GM23338 (cell line): ENCODE data around the gene MYO1E. TPM values are rescaled to one million over a fixed set of nuclear protein-coding genes. Genes with fewer than 3 reads are reported as not detected.

Source experiments
- ATAC-seq: fragments of 200-7000 bp; cut with Tn5 transposase; 3 replicates; pipeline ENCODE4 v1.9.1; 2020
- DNase-seq: peaks from one replicate; pipeline ENCODE4 v3.0.0-alpha.2; 2015; ENCODE audit warnings: low spot score
- H2AFZ ChIP-seq: fragments of 200-600 bp; sonication (generic); 2 replicates; pipeline ENCODE4 v1.8.0; 2016; ENCODE audit warnings: antibody characterized with exemption, mild to moderate bottlenecking, moderate library complexity
- H3F3A ChIP-seq: fragments of 200-600 bp; sonication (generic); replicated peaks from 2 replicates; pipeline ENCODE4 v1.8.0; 2017; ENCODE audit warnings: antibody characterized with exemption, mixed run types, low read depth
- H3K27ac ChIP-seq: fragments of 200-600 bp; sonication (generic); 2 replicates; pipeline ENCODE4 v1.6.1; 2016; ENCODE audit warnings: low read depth
- H3K27me3 ChIP-seq: fragments of 200-600 bp; sonication (generic); 2 replicates; pipeline ENCODE4 v1.8.0; 2016; ENCODE audit warnings: mild to moderate bottlenecking, mixed run types, moderate library complexity; ENCODE audit not compliant: insufficient read depth
- H3K36me3 ChIP-seq: fragments of 200-600 bp; sonication (generic); 2 replicates; pipeline ENCODE4 v1.8.0; 2016; ENCODE audit warnings: mild to moderate bottlenecking; ENCODE audit not compliant: insufficient read depth
- H3K4me1 ChIP-seq: fragments of 200-600 bp; sonication (generic); 2 replicates; pipeline ENCODE4 v1.8.0; 2016; ENCODE audit warnings: mild to moderate bottlenecking, moderate library complexity; ENCODE audit not compliant: insufficient read depth
- H3K4me2 ChIP-seq: fragments of 200-600 bp; sonication (generic); 2 replicates; pipeline ENCODE4 v1.7.1; 2017; ENCODE audit warnings: mixed run types
- H3K4me3 ChIP-seq: fragments of 200-600 bp; sonication (generic); 2 replicates; pipeline ENCODE4 v1.6.1; 2016; ENCODE audit warnings: mixed run types
- H3K79me2 ChIP-seq: fragments of 200-600 bp; sonication (generic); replicated peaks from 2 replicates; pipeline ENCODE4 v1.8.0; 2017; ENCODE audit warnings: mild to moderate bottlenecking; ENCODE audit not compliant: insufficient read depth
- H3K9me2 ChIP-seq: fragments of 200-600 bp; sonication (generic); 2 replicates; pipeline ENCODE4 v1.8.0; 2017; ENCODE audit not compliant: insufficient read depth
- H4K20me1 ChIP-seq: fragments of 200-600 bp; sonication (generic); replicated peaks from 2 replicates; pipeline ENCODE4 v1.8.0; 2017; ENCODE audit warnings: mild to moderate bottlenecking; ENCODE audit not compliant: insufficient read depth
- H3K27ac Mint-ChIP-seq: 2 replicates; pipeline ENCODE4 v1.8.0; 2020; ENCODE audit warnings: inconsistent platforms, mild to moderate bottlenecking, moderate library complexity, mixed read lengths
- H3K27me3 Mint-ChIP-seq: 3 replicates; pipeline ENCODE4 v1.8.0; 2022; ENCODE audit warnings: low read depth, mild to moderate bottlenecking, moderate library complexity, mixed read lengths, inconsistent platforms; ENCODE audit not compliant: insufficient read depth, poor library complexity
- H3K36me3 Mint-ChIP-seq: 3 replicates; pipeline ENCODE4 v1.8.0; 2021; ENCODE audit warnings: low read depth, mild to moderate bottlenecking, inconsistent platforms, moderate library complexity, mixed read lengths
- H3K4me1 Mint-ChIP-seq: 3 replicates; pipeline ENCODE4 v1.8.0; 2020; ENCODE audit warnings: mild to moderate bottlenecking, inconsistent platforms, mixed read lengths
- H3K4me3 Mint-ChIP-seq: 3 replicates; pipeline ENCODE4 v1.8.0; 2021; ENCODE audit warnings: moderate library complexity, mild to moderate bottlenecking, inconsistent platforms, mixed read lengths
- H3K9me3 Mint-ChIP-seq: 3 replicates; pipeline ENCODE4 v1.8.0; 2020; ENCODE audit warnings: moderate library complexity, mild to moderate bottlenecking, inconsistent platforms, mixed read lengths
- CREB1 ChIP-seq: fragments of 250-450 bp; sonication (Bioruptor Pico); IDR thresholded peaks from 2 replicates; pipeline ENCODE4 v1.5.0; 2020; ENCODE audit warnings: low read depth, mild to moderate bottlenecking, moderate library complexity
- CTCF ChIP-seq, 2 experiments: fragments of 200-600 bp in 1 of 2; sonication (generic) in 1 of 2; conservative IDR thresholded peaks; 2 replicates each; pipeline versions ENCODE4 v1.5.1 to v1.6.1; 2016 to 2017; ENCODE audit warnings: antibody characterized with exemption in 2 of 2, low read depth in 2 of 2, mild to moderate bottlenecking in 2 of 2, moderate library complexity in 1 of 2
- EZH2 ChIP-seq: fragments of 200-600 bp; sonication (generic); IDR thresholded peaks from one replicate; pipeline ENCODE4 v1.8.0; 2017; ENCODE audit warnings: antibody characterized with exemption, mild to moderate bottlenecking, low read depth; ENCODE audit not compliant: unreplicated experiment
- EZH2phosphoT487 ChIP-seq: fragments of 200-600 bp; sonication (generic); IDR thresholded peaks from one replicate; pipeline ENCODE4 v1.8.1; 2018; ENCODE audit warnings: antibody characterized with exemption; ENCODE audit not compliant: unreplicated experiment
- JUNB ChIP-seq: IDR thresholded peaks from one replicate; pipeline ENCODE4 v1.6.1; 2016; ENCODE audit warnings: antibody characterized with exemption; ENCODE audit not compliant: unreplicated experiment
- NANOG ChIP-seq: IDR thresholded peaks from 2 replicates; pipeline ENCODE4 v1.6.1; 2016; ENCODE audit warnings: antibody characterized with exemption, borderline replicate concordance
- POLR2AphosphoS5 ChIP-seq: IDR thresholded peaks from 2 replicates; pipeline ENCODE4 v1.6.1; 2016; ENCODE audit warnings: antibody characterized with exemption, low read depth
- STAT1 ChIP-seq: IDR thresholded peaks from one replicate; pipeline ENCODE4 v1.6.1; 2016; ENCODE audit warnings: antibody characterized with exemption; ENCODE audit not compliant: unreplicated experiment
- ZNF114 ChIP-seq: fragments of 250-450 bp; sonication (Bioruptor Pico); IDR thresholded peaks from 2 replicates; pipeline ENCODE4 v1.5.0; 2020; ENCODE audit warnings: mild to moderate bottlenecking, moderate library complexity
- ZNF331 ChIP-seq: fragments of 250-450 bp; sonication (Bioruptor Pico); IDR thresholded peaks from 2 replicates; pipeline ENCODE4 v1.5.0; 2020; ENCODE audit warnings: low read depth, mild to moderate bottlenecking, moderate library complexity
- polyA plus RNA-seq: library from polyadenylated mRNA; unstranded; fragments of >200 nt; fragmentation: Nextera tagmentation; extraction: Ambion mirVana; gene quantifications from 2 replicates; pipeline ENCODE4 v1.2.1, GENCODE V29; 2016
- total RNA-seq: library from RNA; depleted of rRNA; stranded (reverse); fragments of >200 nt; shearing (Covaris generic); gene quantifications from 2 replicates; pipeline ENCODE4 v1.2.3, GENCODE V29; 2014
- TF ChIP-seq, protein P1 (sequence below): fragments of 250-450 bp; sonication (Bioruptor Pico); IDR thresholded peaks from 2 replicates; pipeline ENCODE4 v1.5.0; 2020; ENCODE audit warnings: mild to moderate bottlenecking, moderate library complexity
- TF ChIP-seq, protein P2 (sequence below): IDR thresholded peaks from 2 replicates; pipeline ENCODE4 v1.6.1; 2016; ENCODE audit warnings: antibody characterized with exemption
- TF ChIP-seq, protein P3 (sequence below): IDR thresholded peaks from one replicate; pipeline ENCODE4 v1.6.1; 2018; ENCODE audit warnings: antibody characterized with exemption; ENCODE audit not compliant: unreplicated experiment

The MYO1E gene
- total and polyA plus RNA-seq, 2 experiments from 2014 or later: 68.3 to 131 TPM

DNA sequence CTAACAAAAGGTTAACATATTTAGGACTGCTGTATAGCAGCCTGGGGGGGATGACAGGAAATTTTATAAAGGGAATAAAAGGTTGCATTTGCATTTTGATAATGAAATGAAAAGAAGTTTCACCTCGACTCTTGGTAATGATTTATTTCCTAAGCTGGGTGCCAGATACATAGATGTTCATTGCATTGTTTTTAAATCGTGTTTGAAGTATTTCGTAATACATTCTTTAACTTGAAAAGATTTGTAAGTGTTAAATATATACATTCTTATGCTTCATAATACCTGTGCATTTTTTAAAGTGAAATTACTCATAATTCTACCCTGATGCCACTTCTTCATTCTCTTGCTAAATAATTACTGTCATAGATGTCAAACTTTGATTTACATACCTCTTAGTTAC lies 143.2 kb downstream of the MYO1E start:
- H3K4me3 ChIP-seq: no peak overlapping the region
- ATAC-seq (no peak), DNase-seq (no peak)
- no peak overlapping the region for H2AFZ ChIP-seq
- 0 out of 2 replicates have a peak, but pooled peaks cover 3% of the 10 kb centered on the region for H4K20me1 ChIP-seq
- peak overlapping the region; percentile 39; the same call in 1 of the 2 replicates for H3K27ac ChIP-seq
- peaks cover 6% of the 10 kb centered on the region; the same call in 1 of the 2 replicates for H3K36me3 ChIP-seq
- H3K36me3 Mint-ChIP-seq: peaks cover 10% of the 10 kb centered on the region; the same call in 2 of the 3 replicates
- H3K4me2 ChIP-seq: no peak overlapping the region
- H3K4me1 Mint-ChIP-seq: peaks cover 20% of the 10 kb centered on the region
- H3K79me2 ChIP-seq: no peaks in the 10 kb centered on the region
- no peaks in the 10 kb centered on the region for H3K27me3 ChIP-seq
- no peak overlapping the region for H3K27ac Mint-ChIP-seq
- H3K27me3 Mint-ChIP-seq: peaks cover 2% of the 10 kb centered on the region
- H3K4me1 ChIP-seq: peaks cover 8% of the 10 kb centered on the region; the same call in 1 of the 2 replicates
- no peaks in the 10 kb centered on the region for H3K9me3 Mint-ChIP-seq
- no peaks in the 10 kb centered on the region for H3F3A ChIP-seq
- TF ChIP-seq NANOG (no peak), CTCF (conservative IDR thresholded peaks at IDR 0.05; ENCODE audit: low read depth in 2 of 2) (no peak), STAT1 (no peak), ZNF331 (CRISPR knock-in tag) (no peak), ZNF114 (CRISPR knock-in tag) (no peak), EZH2phosphoT487 (no peak), POLR2AphosphoS5 (no peak), EZH2 (no peak), JUNB (no peak), CREB1 (CRISPR knock-in tag) (no peak)
- TF ChIP-seq, protein P1, sequence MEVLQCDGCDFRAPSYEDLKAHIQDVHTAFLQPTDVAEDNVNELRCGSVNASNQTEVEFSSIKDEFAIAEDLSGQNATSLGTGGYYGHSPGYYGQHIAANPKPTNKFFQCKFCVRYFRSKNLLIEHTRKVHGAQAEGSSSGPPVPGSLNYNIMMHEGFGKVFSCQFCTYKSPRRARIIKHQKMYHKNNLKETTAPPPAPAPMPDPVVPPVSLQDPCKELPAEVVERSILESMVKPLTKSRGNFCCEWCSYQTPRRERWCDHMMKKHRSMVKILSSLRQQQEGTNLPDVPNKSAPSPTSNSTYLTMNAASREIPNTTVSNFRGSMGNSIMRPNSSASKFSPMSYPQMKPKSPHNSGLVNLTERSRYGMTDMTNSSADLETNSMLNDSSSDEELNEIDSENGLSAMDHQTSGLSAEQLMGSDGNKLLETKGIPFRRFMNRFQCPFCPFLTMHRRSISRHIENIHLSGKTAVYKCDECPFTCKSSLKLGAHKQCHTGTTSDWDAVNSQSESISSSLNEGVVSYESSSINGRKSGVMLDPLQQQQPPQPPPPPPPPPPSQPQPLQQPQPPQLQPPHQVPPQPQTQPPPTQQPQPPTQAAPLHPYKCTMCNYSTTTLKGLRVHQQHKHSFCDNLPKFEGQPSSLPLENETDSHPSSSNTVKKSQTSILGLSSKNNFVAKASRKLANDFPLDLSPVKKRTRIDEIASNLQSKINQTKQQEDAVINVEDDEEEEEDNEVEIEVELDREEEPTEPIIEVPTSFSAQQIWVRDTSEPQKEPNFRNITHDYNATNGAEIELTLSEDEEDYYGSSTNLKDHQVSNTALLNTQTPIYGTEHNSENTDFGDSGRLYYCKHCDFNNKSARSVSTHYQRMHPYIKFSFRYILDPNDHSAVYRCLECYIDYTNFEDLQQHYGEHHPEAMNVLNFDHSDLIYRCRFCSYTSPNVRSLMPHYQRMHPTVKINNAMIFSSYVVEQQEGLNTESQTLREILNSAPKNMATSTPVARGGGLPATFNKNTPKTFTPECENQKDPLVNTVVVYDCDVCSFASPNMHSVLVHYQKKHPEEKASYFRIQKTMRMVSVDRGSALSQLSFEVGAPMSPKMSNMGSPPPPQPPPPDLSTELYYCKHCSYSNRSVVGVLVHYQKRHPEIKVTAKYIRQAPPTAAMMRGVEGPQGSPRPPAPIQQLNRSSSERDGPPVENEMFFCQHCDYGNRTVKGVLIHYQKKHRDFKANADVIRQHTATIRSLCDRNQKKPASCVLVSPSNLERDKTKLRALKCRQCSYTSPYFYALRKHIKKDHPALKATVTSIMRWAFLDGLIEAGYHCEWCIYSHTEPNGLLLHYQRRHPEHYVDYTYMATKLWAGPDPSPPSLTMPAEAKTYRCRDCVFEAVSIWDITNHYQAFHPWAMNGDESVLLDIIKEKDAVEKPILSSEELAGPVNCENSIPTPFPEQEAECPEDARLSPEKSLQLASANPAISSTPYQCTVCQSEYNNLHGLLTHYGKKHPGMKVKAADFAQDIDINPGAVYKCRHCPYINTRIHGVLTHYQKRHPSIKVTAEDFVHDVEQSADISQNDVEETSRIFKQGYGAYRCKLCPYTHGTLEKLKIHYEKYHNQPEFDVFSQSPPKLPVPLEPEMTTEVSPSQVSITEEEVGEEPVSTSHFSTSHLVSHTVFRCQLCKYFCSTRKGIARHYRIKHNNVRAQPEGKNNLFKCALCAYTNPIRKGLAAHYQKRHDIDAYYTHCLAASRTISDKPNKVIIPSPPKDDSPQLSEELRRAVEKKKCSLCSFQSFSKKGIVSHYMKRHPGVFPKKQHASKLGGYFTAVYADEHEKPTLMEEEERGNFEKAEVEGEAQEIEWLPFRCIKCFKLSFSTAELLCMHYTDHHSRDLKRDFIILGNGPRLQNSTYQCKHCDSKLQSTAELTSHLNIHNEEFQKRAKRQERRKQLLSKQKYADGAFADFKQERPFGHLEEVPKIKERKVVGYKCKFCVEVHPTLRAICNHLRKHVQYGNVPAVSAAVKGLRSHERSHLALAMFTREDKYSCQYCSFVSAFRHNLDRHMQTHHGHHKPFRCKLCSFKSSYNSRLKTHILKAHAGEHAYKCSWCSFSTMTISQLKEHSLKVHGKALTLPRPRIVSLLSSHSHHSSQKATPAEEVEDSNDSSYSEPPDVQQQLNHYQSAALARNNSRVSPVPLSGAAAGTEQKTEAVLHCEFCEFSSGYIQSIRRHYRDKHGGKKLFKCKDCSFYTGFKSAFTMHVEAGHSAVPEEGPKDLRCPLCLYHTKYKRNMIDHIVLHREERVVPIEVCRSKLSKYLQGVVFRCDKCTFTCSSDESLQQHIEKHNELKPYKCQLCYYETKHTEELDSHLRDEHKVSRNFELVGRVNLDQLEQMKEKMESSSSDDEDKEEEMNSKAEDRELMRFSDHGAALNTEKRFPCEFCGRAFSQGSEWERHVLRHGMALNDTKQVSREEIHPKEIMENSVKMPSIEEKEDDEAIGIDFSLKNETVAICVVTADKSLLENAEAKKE (CRISPR knock-in tag): no peak
- TF ChIP-seq, protein P2, sequence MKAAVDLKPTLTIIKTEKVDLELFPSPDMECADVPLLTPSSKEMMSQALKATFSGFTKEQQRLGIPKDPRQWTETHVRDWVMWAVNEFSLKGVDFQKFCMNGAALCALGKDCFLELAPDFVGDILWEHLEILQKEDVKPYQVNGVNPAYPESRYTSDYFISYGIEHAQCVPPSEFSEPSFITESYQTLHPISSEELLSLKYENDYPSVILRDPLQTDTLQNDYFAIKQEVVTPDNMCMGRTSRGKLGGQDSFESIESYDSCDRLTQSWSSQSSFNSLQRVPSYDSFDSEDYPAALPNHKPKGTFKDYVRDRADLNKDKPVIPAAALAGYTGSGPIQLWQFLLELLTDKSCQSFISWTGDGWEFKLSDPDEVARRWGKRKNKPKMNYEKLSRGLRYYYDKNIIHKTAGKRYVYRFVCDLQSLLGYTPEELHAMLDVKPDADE: no peak
- TF ChIP-seq, protein P3, sequence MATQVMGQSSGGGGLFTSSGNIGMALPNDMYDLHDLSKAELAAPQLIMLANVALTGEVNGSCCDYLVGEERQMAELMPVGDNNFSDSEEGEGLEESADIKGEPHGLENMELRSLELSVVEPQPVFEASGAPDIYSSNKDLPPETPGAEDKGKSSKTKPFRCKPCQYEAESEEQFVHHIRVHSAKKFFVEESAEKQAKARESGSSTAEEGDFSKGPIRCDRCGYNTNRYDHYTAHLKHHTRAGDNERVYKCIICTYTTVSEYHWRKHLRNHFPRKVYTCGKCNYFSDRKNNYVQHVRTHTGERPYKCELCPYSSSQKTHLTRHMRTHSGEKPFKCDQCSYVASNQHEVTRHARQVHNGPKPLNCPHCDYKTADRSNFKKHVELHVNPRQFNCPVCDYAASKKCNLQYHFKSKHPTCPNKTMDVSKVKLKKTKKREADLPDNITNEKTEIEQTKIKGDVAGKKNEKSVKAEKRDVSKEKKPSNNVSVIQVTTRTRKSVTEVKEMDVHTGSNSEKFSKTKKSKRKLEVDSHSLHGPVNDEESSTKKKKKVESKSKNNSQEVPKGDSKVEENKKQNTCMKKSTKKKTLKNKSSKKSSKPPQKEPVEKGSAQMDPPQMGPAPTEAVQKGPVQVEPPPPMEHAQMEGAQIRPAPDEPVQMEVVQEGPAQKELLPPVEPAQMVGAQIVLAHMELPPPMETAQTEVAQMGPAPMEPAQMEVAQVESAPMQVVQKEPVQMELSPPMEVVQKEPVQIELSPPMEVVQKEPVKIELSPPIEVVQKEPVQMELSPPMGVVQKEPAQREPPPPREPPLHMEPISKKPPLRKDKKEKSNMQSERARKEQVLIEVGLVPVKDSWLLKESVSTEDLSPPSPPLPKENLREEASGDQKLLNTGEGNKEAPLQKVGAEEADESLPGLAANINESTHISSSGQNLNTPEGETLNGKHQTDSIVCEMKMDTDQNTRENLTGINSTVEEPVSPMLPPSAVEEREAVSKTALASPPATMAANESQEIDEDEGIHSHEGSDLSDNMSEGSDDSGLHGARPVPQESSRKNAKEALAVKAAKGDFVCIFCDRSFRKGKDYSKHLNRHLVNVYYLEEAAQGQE: no peak
- H3K9me2 ChIP-seq: no peaks in the 10 kb centered on the region
- H3K4me3 Mint-ChIP-seq: no peak overlapping the region
